ENCODE data around the gene ADORA1. TPM values are rescaled to one million over a fixed set of nuclear protein-coding genes. Genes with fewer than 3 reads are reported as not detected.

ADORA1 gene
- total and polyA plus RNA-seq, 2 donors (not counting 1 experiment from before 2014, with no cell fraction given): not detected

DNA sequence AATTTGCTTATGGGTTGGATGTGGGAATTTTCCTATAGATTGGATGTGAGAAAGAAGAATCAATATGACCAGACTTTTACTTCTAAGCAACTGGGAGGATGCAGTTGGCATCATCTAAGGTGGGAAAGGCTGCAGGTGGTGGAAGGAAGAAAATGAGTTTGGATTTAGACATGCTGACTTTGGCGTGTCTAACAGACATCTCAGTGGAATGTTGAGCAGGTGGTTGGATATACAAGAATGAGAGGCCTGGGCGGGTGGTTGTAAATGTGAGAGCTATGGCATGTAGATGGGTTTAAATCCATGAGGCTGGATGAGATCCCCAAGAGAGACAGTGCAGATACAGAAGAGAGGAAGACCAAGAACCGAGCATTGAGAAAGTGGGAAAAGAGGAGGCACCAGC is 10.5 kb downstream of the ADORA1 start:
- Histone ChIP-seq H3K79me2 (ENCODE audit: control insufficient read depth, insufficient read depth, low read length) (no peaks in the 10 kb centered on the region), H3K27me3 (replicated peaks in 1 of 4; ENCODE audit: control extremely low read depth in 1 of 4, control insufficient read depth in 3 of 4, insufficient read depth in 4 of 4, low read length in 3 of 4) (peaks cover 0 to 7% (median under 1%) of the 10 kb centered on the region in 4 experiments), H3K9me3 (ENCODE audit: control extremely low read depth in 1 of 3, control insufficient read depth in 2 of 3, insufficient read depth in 1 of 3, low read length in 2 of 3) (peaks cover 0 to 6% (median 0%) of the 10 kb centered on the region in 3 donors), H3K4me2 (replicated peaks; ENCODE audit: low read depth, low read length, poor library complexity, severe bottlenecking) (no peak overlapping the region), H3K27ac (ENCODE audit: low read length in 2 of 2) (no peak overlapping the region), H3K4me3 (ENCODE audit: control extremely low read depth in 1 of 5, extremely low read depth in 1 of 5, insufficient read depth in 1 of 5, low read depth in 2 of 5, low read length in 4 of 5) (no peak overlapping the region), H4K20me1 (ENCODE audit: control insufficient read depth, insufficient read depth, low read length, poor library complexity, severe bottlenecking) (no peaks in the 10 kb centered on the region), H2AFZ (ENCODE audit: insufficient read depth, low read depth, low read length, poor library complexity, severe bottlenecking) (no peak overlapping the region), H3K9ac (ENCODE audit: low read length) (no peak overlapping the region), H3K4me1 (ENCODE audit: control insufficient read depth in 2 of 2, insufficient read depth in 2 of 2, low read length in 2 of 2) (peaks cover 7 to 8% of the 10 kb centered on the region in 2 donors), H3K36me3 (replicated peaks in 1 of 2; ENCODE audit: control extremely low read depth in 1 of 2, control insufficient read depth in 1 of 2, extremely low read depth in 1 of 2, insufficient read depth in 2 of 2, low read length in 1 of 2) (no peaks in the 10 kb centered on the region)
- H3K4me3 Mint-ChIP-seq: no peak overlapping the region
- TF ChIP-seq, protein P1, sequence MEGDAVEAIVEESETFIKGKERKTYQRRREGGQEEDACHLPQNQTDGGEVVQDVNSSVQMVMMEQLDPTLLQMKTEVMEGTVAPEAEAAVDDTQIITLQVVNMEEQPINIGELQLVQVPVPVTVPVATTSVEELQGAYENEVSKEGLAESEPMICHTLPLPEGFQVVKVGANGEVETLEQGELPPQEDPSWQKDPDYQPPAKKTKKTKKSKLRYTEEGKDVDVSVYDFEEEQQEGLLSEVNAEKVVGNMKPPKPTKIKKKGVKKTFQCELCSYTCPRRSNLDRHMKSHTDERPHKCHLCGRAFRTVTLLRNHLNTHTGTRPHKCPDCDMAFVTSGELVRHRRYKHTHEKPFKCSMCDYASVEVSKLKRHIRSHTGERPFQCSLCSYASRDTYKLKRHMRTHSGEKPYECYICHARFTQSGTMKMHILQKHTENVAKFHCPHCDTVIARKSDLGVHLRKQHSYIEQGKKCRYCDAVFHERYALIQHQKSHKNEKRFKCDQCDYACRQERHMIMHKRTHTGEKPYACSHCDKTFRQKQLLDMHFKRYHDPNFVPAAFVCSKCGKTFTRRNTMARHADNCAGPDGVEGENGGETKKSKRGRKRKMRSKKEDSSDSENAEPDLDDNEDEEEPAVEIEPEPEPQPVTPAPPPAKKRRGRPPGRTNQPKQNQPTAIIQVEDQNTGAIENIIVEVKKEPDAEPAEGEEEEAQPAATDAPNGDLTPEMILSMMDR (IDR thresholded peaks at IDR 0.05): no peak
- TF ChIP-seq EZH2 (IDR thresholded peaks at IDR 0.05; ENCODE audit: borderline replicate concordance, insufficient read depth, low read depth, low read length, poor library complexity, severe bottlenecking): no peak
- peaks cover 18% of the 10 kb centered on the region for H3K27me3 Mint-ChIP-seq
- intact Hi-C loops (cut with micrococcal nuclease): no loop called here
- WGBS (ENCODE audit: insufficient coverage): 94% methylated on average over 3 of the region's 3 CpGs
- peaks cover 10% of the 10 kb centered on the region for H3K4me1 Mint-ChIP-seq
- POLR2A ChIA-PET: no interaction called here
- no peaks in the 10 kb centered on the region for H3K9me3 Mint-ChIP-seq (ENCODE audit: insufficient read depth)
- CTCF ChIA-PET: no interaction called here
- no peak for ATAC-seq (ENCODE audit: low read depth)
- DNase-seq: no peak
- no peak overlapping the region for H3K27ac Mint-ChIP-seq

DNA sequence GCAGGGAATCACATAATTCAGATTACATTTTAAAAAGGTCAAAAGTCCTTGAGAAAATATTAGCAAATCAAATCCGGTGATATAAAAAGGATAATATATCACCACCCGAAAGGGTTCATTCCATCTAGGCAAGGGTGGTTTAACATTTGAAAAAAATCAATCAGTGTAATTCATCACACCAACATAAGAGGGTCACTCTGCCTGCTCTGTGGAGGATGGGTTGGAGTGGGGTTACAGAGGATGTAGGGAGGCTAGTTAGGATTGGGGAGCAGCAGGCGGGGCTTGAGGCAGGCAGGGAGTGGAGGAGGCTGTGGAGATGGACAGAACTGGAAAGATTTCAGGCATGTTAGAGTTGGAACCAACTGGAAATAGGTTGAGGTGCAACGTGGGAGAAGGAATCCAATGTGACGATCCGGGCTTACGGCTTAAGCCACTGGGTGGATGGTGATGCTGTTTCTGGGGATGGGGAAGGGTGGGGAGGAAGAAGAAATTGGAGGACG is 12.5 kb downstream of the ADORA1 start:
- no peak overlapping the region for H3K27ac Mint-ChIP-seq
- no peak overlapping the region for H3K4me3 Mint-ChIP-seq

More for the DNA sequence above, 12.5 kb downstream of the ADORA1 start:
- Histone ChIP-seq H3K79me2 (ENCODE audit: control insufficient read depth, insufficient read depth, low read length) (no peaks in the 10 kb centered on the region), H2AFZ (ENCODE audit: insufficient read depth, low read depth, low read length, poor library complexity, severe bottlenecking) (no peak overlapping the region), H3K4me3 (ENCODE audit: control extremely low read depth in 1 of 5, extremely low read depth in 1 of 5, insufficient read depth in 1 of 5, low read depth in 2 of 5, low read length in 4 of 5) (no peak overlapping the region), H3K4me2 (replicated peaks; ENCODE audit: low read depth, low read length, poor library complexity, severe bottlenecking) (no peak overlapping the region), H3K27ac (ENCODE audit: low read length in 2 of 2) (no peak overlapping the region), H4K20me1 (ENCODE audit: control insufficient read depth, insufficient read depth, low read length, poor library complexity, severe bottlenecking) (no peaks in the 10 kb centered on the region), H3K9me3 (ENCODE audit: control extremely low read depth in 1 of 3, control insufficient read depth in 2 of 3, insufficient read depth in 1 of 3, low read length in 2 of 3) (peaks cover 0 to 10% (median 0%) of the 10 kb centered on the region in 3 donors), H3K9ac (ENCODE audit: low read length) (no peak overlapping the region), H3K4me1 (ENCODE audit: control insufficient read depth in 2 of 2, insufficient read depth in 2 of 2, low read length in 2 of 2) (peaks cover 7 to 8% of the 10 kb centered on the region in 2 donors), H3K36me3 (replicated peaks in 1 of 2; ENCODE audit: control extremely low read depth in 1 of 2, control insufficient read depth in 1 of 2, extremely low read depth in 1 of 2, insufficient read depth in 2 of 2, low read length in 1 of 2) (no peaks in the 10 kb centered on the region), H3K27me3 (replicated peaks in 1 of 4; ENCODE audit: control extremely low read depth in 1 of 4, control insufficient read depth in 3 of 4, insufficient read depth in 4 of 4, low read length in 3 of 4) (peaks cover 0 to 7% (median 0%) of the 10 kb centered on the region in 4 experiments)
- Mint-ChIP-seq H3K9me3 (ENCODE audit: insufficient read depth) (peaks cover 3% of the 10 kb centered on the region), H3K27me3 (peaks cover 25% of the 10 kb centered on the region), H3K4me1 (peaks cover 10% of the 10 kb centered on the region)
- TF ChIP-seq, protein P1 (IDR thresholded peaks at IDR 0.05): no peak
- TF ChIP-seq EZH2 (IDR thresholded peaks at IDR 0.05; ENCODE audit: borderline replicate concordance, insufficient read depth, low read depth, low read length, poor library complexity, severe bottlenecking): no peak
- ATAC-seq (ENCODE audit: low read depth): no peak
- no peak for DNase-seq
- CTCF ChIA-PET: no interaction called here
- intact Hi-C loops (cut with micrococcal nuclease): no loop called here
- POLR2A ChIA-PET: no interaction called here
- 98% methylated on average over 5 of the region's 8 CpGs for WGBS (ENCODE audit: insufficient coverage)

Data from B cell (primary cell).